Naive B cell (primary cell): ENCODE measurements around the gene NTRK3. TPM values are rescaled to one million over a fixed set of nuclear protein-coding genes. Genes with fewer than 3 reads are reported as not detected.

ENCODE experiments used
- ATAC-seq, 2 donors: fragments of 150-1000 bp; cut with Tn5 transposase; 2 replicates each; pipeline ENCODE4 v1.10.0; 2021; ENCODE audit warnings: low read depth in 2 of 2, mild to moderate bottlenecking in 2 of 2, moderate library complexity in 2 of 2
- DNase-seq: peaks from one replicate; pipeline ENCODE4 v3.0.0; 2022
- H3K27ac Mint-ChIP-seq, 6 donors: one replicate each; pipeline ENCODE4 v1.8.0; 2020 to 2022; ENCODE audit warnings: mild to moderate bottlenecking in 6 of 6, mixed read lengths in 6 of 6, moderate library complexity in 5 of 6, inconsistent platforms in 2 of 6
- H3K27me3 Mint-ChIP-seq, 3 donors: one replicate each; pipeline ENCODE4 v1.8.0; 2021 to 2022; ENCODE audit warnings: mixed read lengths in 3 of 3, mild to moderate bottlenecking in 1 of 3
- H3K36me3 Mint-ChIP-seq, 2 donors: one replicate each; pipeline ENCODE4 v1.8.0; 2020 to 2022; ENCODE audit warnings: mixed read lengths in 2 of 2, inconsistent platforms in 1 of 2, mild to moderate bottlenecking in 1 of 2
- H3K4me1 Mint-ChIP-seq, 3 donors: one replicate each; pipeline ENCODE4 v1.8.0; 2020 to 2022; ENCODE audit warnings: mixed read lengths in 3 of 3, inconsistent platforms in 1 of 3, mild to moderate bottlenecking in 1 of 3, moderate library complexity in 1 of 3
- H3K4me3 Mint-ChIP-seq, 8 donors: one replicate each; pipeline ENCODE4 v1.8.0; 2020 to 2022; ENCODE audit warnings: mild to moderate bottlenecking in 8 of 8, mixed read lengths in 8 of 8, moderate library complexity in 8 of 8, inconsistent platforms in 2 of 8
- H3K9me3 Mint-ChIP-seq, 7 donors: one replicate each; pipeline ENCODE4 v1.8.0; 2020 to 2022; ENCODE audit warnings: mixed read lengths in 7 of 7, mild to moderate bottlenecking in 5 of 7, inconsistent platforms in 2 of 7, moderate library complexity in 1 of 7
- polyA plus RNA-seq, 6 donors: library from polyadenylated mRNA; unstranded; fragments of 300-500 nt; fragmentation: Illumina TruSeq; gene quantifications; one replicate each; pipeline ENCODE4 v1.2.3, GENCODE V29; 2021; ENCODE audit warnings: low read depth in 6 of 6

The NTRK3 gene
- polyA plus RNA-seq, 6 donors from 2014 or later = not detected

- no peaks in the 10 kb centered on the region for H3K36me3 Mint-ChIP-seq
- H3K9me3 Mint-ChIP-seq = peaks cover 0 to 8% (median 3%) of the 10 kb centered on the region in 7 donors
- no peaks in the 10 kb centered on the region for H3K4me1 Mint-ChIP-seq
- H3K27ac Mint-ChIP-seq = no peak overlapping the region
- DNase-seq (no peak), ATAC-seq (no peak)
- H3K4me3 Mint-ChIP-seq = no peak overlapping the region
- H3K27me3 Mint-ChIP-seq = no peaks in the 10 kb centered on the region
These were observed 348.7 kb downstream of the NTRK3 start for GRCh38 chr15:87907676-87908446.

GRCh38 chr15:87906444-87906843, 350.1 kb downstream of the NTRK3 start:
- no peak for DNase-seq
- Mint-ChIP-seq H3K9me3 (peaks cover 0 to 8% (median 3%) of the 10 kb centered on the region in 7 donors), H3K4me1 (no peaks in the 10 kb centered on the region), H3K4me3 (no peak overlapping the region), H3K27me3 (no peaks in the 10 kb centered on the region), H3K36me3 (no peaks in the 10 kb centered on the region), H3K27ac (no peak overlapping the region)
- ATAC-seq = no peak

GRCh38 chr15:87902772-87903426, 353.6 kb downstream of the NTRK3 start:
- H3K4me1 Mint-ChIP-seq = no peaks in the 10 kb centered on the region

GRCh38 chr15:87901926-87902690, 354.4 kb downstream of the NTRK3 start:
- no peaks in the 10 kb centered on the region for H3K36me3 Mint-ChIP-seq
- ATAC-seq (no peak), DNase-seq (no peak)
- H3K27ac Mint-ChIP-seq = no peak overlapping the region
- no peaks in the 10 kb centered on the region for H3K27me3 Mint-ChIP-seq
- H3K4me1 Mint-ChIP-seq = no peaks in the 10 kb centered on the region
- peaks cover 0 to 4% (median 0%) of the 10 kb centered on the region in 7 donors for H3K9me3 Mint-ChIP-seq
- no peak overlapping the region for H3K4me3 Mint-ChIP-seq

More at GRCh38 chr15:87902772-87903426, 353.6 kb downstream of the NTRK3 start:
- Mint-ChIP-seq H3K27me3 (no peaks in the 10 kb centered on the region), H3K27ac (no peak overlapping the region), H3K36me3 (no peaks in the 10 kb centered on the region), H3K4me3 (no peak overlapping the region), H3K9me3 (peaks cover 0 to 4% (median 0%) of the 10 kb centered on the region in 7 donors)
- DNase-seq (no peak), ATAC-seq (no peak)

GRCh38 chr15:87901008-87901407, 355.5 kb downstream of the NTRK3 start:
- Mint-ChIP-seq H3K4me1 (no peaks in the 10 kb centered on the region), H3K36me3 (no peaks in the 10 kb centered on the region), H3K27me3 (no peaks in the 10 kb centered on the region), H3K4me3 (no peak overlapping the region), H3K27ac (no peak overlapping the region), H3K9me3 (peaks cover 0 to 7% (median 0%) of the 10 kb centered on the region in 7 donors)
- ATAC-seq (no peak), DNase-seq (no peak)

GRCh38 chr15:87896936-87897335, 359.6 kb downstream of the NTRK3 start:
- Mint-ChIP-seq H3K27ac (no peak overlapping the region), H3K4me3 (no peak overlapping the region), H3K9me3 (peaks cover 0 to 5% (median 0%) of the 10 kb centered on the region in 7 donors), H3K36me3 (no peaks in the 10 kb centered on the region), H3K27me3 (peaks cover 0 to 6% (median 4%) of the 10 kb centered on the region in 3 donors), H3K4me1 (no peaks in the 10 kb centered on the region)
- DNase-seq = no peak
- no peak for ATAC-seq

GRCh38 chr15:87887177-87887576, 369.4 kb downstream of the NTRK3 start:
- DNase-seq = no peak
- no peak for ATAC-seq
- Mint-ChIP-seq H3K9me3 (peaks cover 0 to 6% (median 0%) of the 10 kb centered on the region in 7 donors), H3K36me3 (no peaks in the 10 kb centered on the region), H3K27ac (no peak overlapping the region), H3K4me3 (no peak overlapping the region), H3K27me3 (peaks cover 0 to 6% (median 0%) of the 10 kb centered on the region in 3 donors), H3K4me1 (no peaks in the 10 kb centered on the region)

GRCh38 chr15:87881026-87881425, 375.5 kb downstream of the NTRK3 start:
- Mint-ChIP-seq H3K9me3 (peaks cover 0 to 4% (median 0%) of the 10 kb centered on the region in 7 donors), H3K27ac (no peak overlapping the region), H3K27me3 (peaks cover 0 to 4% (median 3%) of the 10 kb centered on the region in 3 donors), H3K4me3 (no peak overlapping the region), H3K36me3 (no peaks in the 10 kb centered on the region), H3K4me1 (no peaks in the 10 kb centered on the region)
- DNase-seq (no peak), ATAC-seq (no peak)

GRCh38 chr15:87877822-87878542, 378.6 kb downstream of the NTRK3 start:
- Mint-ChIP-seq H3K4me1 (no peaks in the 10 kb centered on the region), H3K27ac (no peak overlapping the region), H3K27me3 (peaks cover 0 to 4% (median 3%) of the 10 kb centered on the region in 3 donors), H3K4me3 (no peak overlapping the region), H3K36me3 (no peaks in the 10 kb centered on the region), H3K9me3 (peaks cover 0 to 2% (median 0%) of the 10 kb centered on the region in 7 donors)
- ATAC-seq (no peak), DNase-seq (no peak)

- no peaks in the 10 kb centered on the region for H3K36me3 Mint-ChIP-seq
- no peak for ATAC-seq
- no peaks in the 10 kb centered on the region for H3K4me1 Mint-ChIP-seq
- peaks cover 0 to 3% (median 0%) of the 10 kb centered on the region in 7 donors for H3K9me3 Mint-ChIP-seq
- H3K4me3 Mint-ChIP-seq = no peak overlapping the region
- peaks cover 0 to 4% (median 3%) of the 10 kb centered on the region in 3 donors for H3K27me3 Mint-ChIP-seq
- H3K27ac Mint-ChIP-seq = no peak overlapping the region
- no peak for DNase-seq
These were observed 379.3 kb downstream of the NTRK3 start for GRCh38 chr15:87877114-87877810.

- DNase-seq (no peak), ATAC-seq (no peak)
- H3K36me3 Mint-ChIP-seq = no peaks in the 10 kb centered on the region
- no peak overlapping the region for H3K4me3 Mint-ChIP-seq
- H3K27me3 Mint-ChIP-seq = peaks cover 0 to 3% (median 2%) of the 10 kb centered on the region in 3 donors
- H3K4me1 Mint-ChIP-seq = no peaks in the 10 kb centered on the region
- no peak overlapping the region for H3K27ac Mint-ChIP-seq
- peaks cover 0 to 3% (median 0%) of the 10 kb centered on the region in 7 donors for H3K9me3 Mint-ChIP-seq
These were observed 381.4 kb downstream of the NTRK3 start for GRCh38 chr15:87874896-87875711.

GRCh38 chr15:87873516-87873915, 383.0 kb downstream of the NTRK3 start:
- Mint-ChIP-seq H3K27ac (no peak overlapping the region), H3K36me3 (no peaks in the 10 kb centered on the region), H3K4me1 (no peaks in the 10 kb centered on the region), H3K4me3 (no peak overlapping the region), H3K9me3 (peaks cover 0 to 3% (median 0%) of the 10 kb centered on the region in 7 donors), H3K27me3 (peaks cover 0 to 3% (median 0%) of the 10 kb centered on the region in 3 donors)
- DNase-seq = no peak
- ATAC-seq = no peak
